Measurements from ENCODE around the gene TENM4. TPM values are rescaled to one million over a fixed set of nuclear protein-coding genes. Genes with fewer than 3 reads are reported as not detected.
A peak's percentile ranks its signal among the peaks of the same experiment; 100 is the strongest.

TENM4 gene
- total and polyA plus RNA-seq, 2 of the 8 experiments (the other 6 are each of a cell fraction or from before 2014, with no cell fraction given) = 3.5 to 7.2 TPM

- H3K4ac ChIP-seq (replicated peaks; ENCODE audit: insufficient read length, low read depth, low read length) = no peak overlapping the region
- CTCF ChIA-PET (ENCODE audit: partially characterized antibody) = interaction anchor here (0.7 to 5.8 kb wide), 5 partner anchors 12 to 138 kb away, joined by 3 to 25 read pairs (median 4); no protein-coding TSS in a partner anchor
- H3K27ac ChIP-seq (ENCODE audit: low read depth, low read length) = no peak overlapping the region
- no peaks in the 10 kb centered on the region for H3K23me2 ChIP-seq (ENCODE audit: low read depth, low read length)
- no peaks in the 10 kb centered on the region for H3K27me3 ChIP-seq (replicated peaks in 1 of 4; ENCODE audit: control insufficient read depth in 3 of 4, extremely low read depth in 1 of 4, insufficient read depth in 3 of 4, low read length in 3 of 4)
- H4K91ac ChIP-seq (replicated peaks; ENCODE audit: insufficient read length, low read length) = no peak overlapping the region
- no peaks in the 10 kb centered on the region for H3K9me3 ChIP-seq (ENCODE audit: insufficient read depth in 2 of 2, low read depth in 1 of 2, low read length in 1 of 2)
- H3K4me3 ChIP-seq (ENCODE audit: extremely low read depth in 1 of 4, insufficient read depth in 2 of 4, low read depth in 3 of 4, low read length in 4 of 4) = no peak overlapping the region
- no peak overlapping the region for H2BK120ac ChIP-seq (replicated peaks; ENCODE audit: low read depth, low read length)
- TF ChIP-seq, protein P1, sequence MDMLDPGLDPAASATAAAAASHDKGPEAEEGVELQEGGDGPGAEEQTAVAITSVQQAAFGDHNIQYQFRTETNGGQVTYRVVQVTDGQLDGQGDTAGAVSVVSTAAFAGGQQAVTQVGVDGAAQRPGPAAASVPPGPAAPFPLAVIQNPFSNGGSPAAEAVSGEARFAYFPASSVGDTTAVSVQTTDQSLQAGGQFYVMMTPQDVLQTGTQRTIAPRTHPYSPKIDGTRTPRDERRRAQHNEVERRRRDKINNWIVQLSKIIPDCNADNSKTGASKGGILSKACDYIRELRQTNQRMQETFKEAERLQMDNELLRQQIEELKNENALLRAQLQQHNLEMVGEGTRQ (IDR thresholded peaks at IDR 0.05; ENCODE audit: low read length) = 0 out of 2 replicates have a peak, but pooled peaks have one; percentile 33
- no peak for TF ChIP-seq TAF1 (IDR thresholded peaks at IDR 0.05; ENCODE audit: low read depth, low read length)
- no peaks in the 10 kb centered on the region for H3K79me2 ChIP-seq (ENCODE audit: control insufficient read depth in 1 of 2, insufficient read depth in 2 of 2, low read length in 2 of 2)
- no peaks in the 10 kb centered on the region for H3K4me1 ChIP-seq (replicated peaks in 1 of 4; ENCODE audit: control insufficient read depth in 3 of 4, insufficient read depth in 4 of 4, low read length in 3 of 4)
- no peaks in the 10 kb centered on the region for H3K36me3 ChIP-seq (ENCODE audit: control insufficient read depth in 2 of 4, insufficient read depth in 4 of 4, low read length in 3 of 4)
- POLR2A ChIA-PET (ENCODE audit: partially characterized antibody) = no interaction called here
- no peak overlapping the region for H3K14ac ChIP-seq (ENCODE audit: insufficient read length)
- H3K23ac ChIP-seq (ENCODE audit: insufficient read length) = no peak overlapping the region
- no peaks in the 10 kb centered on the region for H3K79me1 ChIP-seq (ENCODE audit: low read depth, low read length)
- no peak overlapping the region for H2AK5ac ChIP-seq (ENCODE audit: low read depth, low read length)
- no peak overlapping the region for H2BK15ac ChIP-seq (ENCODE audit: low read length)
- H4K8ac ChIP-seq (ENCODE audit: extremely low read depth, insufficient read depth, low read length) = no peak overlapping the region
- no peak overlapping the region for H2BK5ac ChIP-seq (ENCODE audit: low read depth, low read length)
- no peak overlapping the region for H3K4me2 ChIP-seq (ENCODE audit: insufficient read depth in 1 of 2, low read depth in 2 of 2, low read length in 2 of 2)
- no peak for FAIRE-seq
- H2BK12ac ChIP-seq (ENCODE audit: low read depth, low read length) = no peak overlapping the region
- H4K20me1 ChIP-seq (replicated peaks in 1 of 2; ENCODE audit: control insufficient read depth in 1 of 2, insufficient read depth in 2 of 2, low read length in 2 of 2) = no peaks in the 10 kb centered on the region
- no peak overlapping the region for H4K5ac ChIP-seq (ENCODE audit: insufficient read length, low read depth, low read length)
- H2AFZ ChIP-seq (ENCODE audit: low read length) = no peak overlapping the region
- H3K56ac ChIP-seq (replicated peaks; ENCODE audit: insufficient read length, low read depth, low read length) = no peak overlapping the region
- WGBS, 2 experiments (ENCODE audit: extremely low coverage in 1 of 2, insufficient coverage in 1 of 2, insufficient read length in 1 of 2, insufficient replicate concordance in 2 of 2, low coverage in 1 of 2, low lambda C conversion rate in 2 of 2, missing lambda C conversion rate in 1 of 2) = 94% methylated on average over 23 of the region's 23 CpGs; no CpG with 5 or more reads in 1 of the 2 experiments
- H3K9ac ChIP-seq (replicated peaks in 1 of 4; ENCODE audit: extremely low read depth in 1 of 4, low read depth in 3 of 4, low read length in 3 of 4) = no peak overlapping the region
- H2BK20ac ChIP-seq (ENCODE audit: low read length) = no peak overlapping the region
- H3K18ac ChIP-seq (ENCODE audit: extremely low read depth, low read length) = no peak overlapping the region
- DNase-seq (ENCODE audit: low read depth in 1 of 2, low spot score in 2 of 2) = no peak
These were observed 617.9 kb downstream of the TENM4 start for GRCh38 chr11:78822931-78823423.
